Karpas-422 (cell line): ENCODE results near the gene A1BG. TPM values are rescaled to one million over a fixed set of nuclear protein-coding genes. Genes with fewer than 3 reads are reported as not detected.
A peak's percentile ranks its signal among the peaks of the same experiment; 100 is the strongest.
"Not testable (repeated sequence)": the region's sequence is repeated elsewhere in the genome, so short reads cannot be mapped to it uniquely, and the experiment has no call there.

Experiments
- DNase-seq: peaks from one replicate; pipeline ENCODE4 v3.0.0-alpha.2; 2015
- H2AFZ ChIP-seq: fragments of 200-600 bp; sonication (generic); 2 replicates; pipeline ENCODE4 v1.6.1; 2014; ENCODE audit warnings: antibody characterized with exemption, low read length, mixed read lengths
- H3K27ac ChIP-seq: fragments of 200-600 bp; sonication (generic); 2 replicates; pipeline ENCODE4 v1.5.1; 2014; ENCODE audit warnings: mild to moderate bottlenecking, low read length, moderate library complexity
- H3K27me3 ChIP-seq: fragments of 200-600 bp; sonication (generic); 2 replicates; pipeline ENCODE4 v1.6.1; 2014; ENCODE audit warnings: low read length, mixed read lengths
- H3K36me3 ChIP-seq: fragments of 200-600 bp; sonication (generic); 2 replicates; pipeline ENCODE4 v1.6.1; 2014; ENCODE audit warnings: low read length, mixed read lengths; ENCODE audit not compliant: insufficient read depth
- H3K4me1 ChIP-seq: fragments of 200-600 bp; sonication (generic); 2 replicates; pipeline ENCODE4 v1.6.1; 2014; ENCODE audit warnings: mild to moderate bottlenecking, low read length, mixed read lengths
- H3K4me2 ChIP-seq: fragments of 200-600 bp; sonication (generic); 2 replicates; pipeline ENCODE4 v1.6.1; 2014; ENCODE audit warnings: low read length, low read depth, mild to moderate bottlenecking; ENCODE audit not compliant: poor library complexity, severe bottlenecking
- H3K4me3 ChIP-seq: fragments of 200-600 bp; sonication (generic); 2 replicates; pipeline ENCODE4 v1.5.1; 2014; ENCODE audit warnings: mild to moderate bottlenecking, antibody characterized with exemption, low read length, mixed read lengths
- H3K79me2 ChIP-seq: fragments of 200-600 bp; sonication (generic); 2 replicates; pipeline ENCODE4 v1.6.1; 2014; ENCODE audit warnings: mild to moderate bottlenecking, low read length, mixed read lengths
- H3K9ac ChIP-seq: fragments of 200-600 bp; sonication (generic); 2 replicates; pipeline ENCODE4 v1.6.0; 2014; ENCODE audit warnings: low read length
- H3K9me2 ChIP-seq: fragments of 200-600 bp; sonication (generic), shearing (Covaris generic); replicated peaks from 2 replicates; pipeline ENCODE4 v1.6.0; 2014; ENCODE audit warnings: mild to moderate bottlenecking, low read length, moderate library complexity; ENCODE audit not compliant: insufficient read depth
- H3K9me3 ChIP-seq: fragments of 300-700, 200-600 bp; sonication (generic); 2 replicates; pipeline ENCODE4 v1.6.1; 2014; ENCODE audit warnings: low read length, mixed read lengths
- H4K20me1 ChIP-seq: fragments of 200-600 bp; sonication (generic); 2 replicates; pipeline ENCODE4 v1.6.1; 2014; ENCODE audit warnings: mild to moderate bottlenecking, antibody characterized with exemption, low read length, low read depth; ENCODE audit not compliant: insufficient read depth
- total RNA-seq: library from RNA; depleted of rRNA; stranded (reverse); fragments of >200 nt; shearing (Covaris generic); gene quantifications from 2 replicates; pipeline ENCODE4 v1.2.3, GENCODE V29; 2014; ENCODE audit warnings: low replicate concordance

Gene A1BG
- total RNA-seq, 1 experiment from 2014 or later = 52.9 TPM

- no peaks in the 10 kb centered on the region for H3K27me3 ChIP-seq
- peak within 1 kb of the TSS; percentile 82 for H3K27ac ChIP-seq
- no peaks in the 10 kb centered on the region for H3K9me3 ChIP-seq
- peak within 1 kb of the TSS; percentile 90 for H3K4me2 ChIP-seq
- peak within 1 kb of the TSS; percentile 5; the same call in 1 of the 2 replicates for H2AFZ ChIP-seq
- no peaks in the 10 kb centered on the region for H4K20me1 ChIP-seq
- peaks cover 47% of the 10 kb centered on the region for H3K79me2 ChIP-seq
- H3K9ac ChIP-seq = peak within 1 kb of the TSS; percentile 84
- peak within 1 kb of the TSS; percentile 79 for H3K4me3 ChIP-seq
- H3K36me3 ChIP-seq = no peaks in the 10 kb centered on the region
- DNase-seq = peak; percentile 100
- no peaks in the 10 kb centered on the region for H3K9me2 ChIP-seq
- H3K4me1 ChIP-seq = peaks cover 45% of the 10 kb centered on the region
These were observed 27.6 kb upstream of the A1BG start, which contains the start of gene ZNF837 for GRCh38 chr19:58380662-58381459. ZNF837 (minus strand) TSS chr19:58381030; CDS start chr19:58369332, 11,698 bp downstream.

DNA sequence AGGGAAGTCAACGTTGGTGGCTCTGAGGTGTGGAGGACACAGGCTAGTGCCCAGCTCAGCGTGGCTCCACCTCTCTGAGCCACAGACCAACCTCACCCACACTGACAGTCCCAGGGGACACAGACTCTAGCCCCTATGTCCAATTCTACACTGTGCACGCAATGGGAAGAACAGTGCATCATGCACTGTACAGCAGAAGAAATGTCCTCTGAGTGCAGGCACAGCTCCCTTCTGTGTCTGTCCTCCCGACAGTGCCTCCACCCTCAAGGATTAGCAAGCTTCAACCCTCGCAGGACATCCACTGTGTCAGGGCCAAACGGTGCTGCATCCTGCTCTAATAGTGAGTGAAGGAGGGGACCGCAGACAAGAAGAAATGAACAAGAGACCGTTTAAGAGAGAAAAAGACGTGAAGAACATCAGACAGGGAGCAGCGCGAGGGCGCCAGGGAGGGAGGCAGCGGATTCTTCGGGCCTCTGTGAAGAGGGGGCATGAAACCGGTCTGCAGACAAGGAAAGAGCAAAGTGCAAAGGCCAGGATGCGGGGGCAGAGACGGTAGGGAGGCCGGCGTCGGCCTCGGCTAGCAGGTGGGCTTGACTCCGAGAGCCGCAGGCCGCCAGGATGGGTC is 26.9 kb upstream of the A1BG start:
- H3K27ac ChIP-seq = peak overlapping the region; percentile 58
- peak overlapping the region; percentile 79 for H3K4me3 ChIP-seq
- H2AFZ ChIP-seq = peak overlapping the region; percentile 5; the same call in 1 of the 2 replicates
- no peaks in the 10 kb centered on the region for H3K9me3 ChIP-seq
- H3K27me3 ChIP-seq = no peaks in the 10 kb centered on the region
- H3K79me2 ChIP-seq = peaks cover 40% of the 10 kb centered on the region
- peak overlapping the region; percentile 77 for H3K9ac ChIP-seq
- no peaks in the 10 kb centered on the region for H3K9me2 ChIP-seq
- H3K36me3 ChIP-seq = no peaks in the 10 kb centered on the region
- H3K4me1 ChIP-seq = peaks cover 38% of the 10 kb centered on the region
- H4K20me1 ChIP-seq = no peaks in the 10 kb centered on the region
- DNase-seq = no peak
- peak overlapping the region; percentile 90 for H3K4me2 ChIP-seq

- H3K36me3 ChIP-seq = no peaks in the 10 kb centered on the region
- H2AFZ ChIP-seq = no peak overlapping the region; the same call in 1 of the 2 replicates
- no peak overlapping the region for H3K27ac ChIP-seq
- no peaks in the 10 kb centered on the region for H3K9me3 ChIP-seq
- H3K4me2 ChIP-seq = peak overlapping the region; percentile 90
- peaks cover 34% of the 10 kb centered on the region for H3K79me2 ChIP-seq
- peak overlapping the region; percentile 79 for H3K4me3 ChIP-seq
- H3K4me1 ChIP-seq = peaks cover 32% of the 10 kb centered on the region
- no peak for DNase-seq
- H3K27me3 ChIP-seq = no peaks in the 10 kb centered on the region
- no peaks in the 10 kb centered on the region for H4K20me1 ChIP-seq
- H3K9ac ChIP-seq = peak overlapping the region; percentile 77
- no peaks in the 10 kb centered on the region for H3K9me2 ChIP-seq
These were observed 26.0 kb upstream of the A1BG start for GRCh38 chr19:58379246-58379645.

- H2AFZ ChIP-seq, H3K9me3 ChIP-seq, H3K4me3 ChIP-seq, H3K9ac ChIP-seq, H3K9me2 ChIP-seq, H3K27me3 ChIP-seq, H3K27ac ChIP-seq, H3K4me2 ChIP-seq, H4K20me1 ChIP-seq, H3K36me3 ChIP-seq, DNase-seq: not testable (repeated sequence)
- H3K4me1 ChIP-seq = peaks cover 20% of the 10 kb centered on the region
- peaks cover 15% of the 10 kb centered on the region for H3K79me2 ChIP-seq
These were observed 23.4 kb upstream of the A1BG start for GRCh38 chr19:58376724-58377123.

DNA sequence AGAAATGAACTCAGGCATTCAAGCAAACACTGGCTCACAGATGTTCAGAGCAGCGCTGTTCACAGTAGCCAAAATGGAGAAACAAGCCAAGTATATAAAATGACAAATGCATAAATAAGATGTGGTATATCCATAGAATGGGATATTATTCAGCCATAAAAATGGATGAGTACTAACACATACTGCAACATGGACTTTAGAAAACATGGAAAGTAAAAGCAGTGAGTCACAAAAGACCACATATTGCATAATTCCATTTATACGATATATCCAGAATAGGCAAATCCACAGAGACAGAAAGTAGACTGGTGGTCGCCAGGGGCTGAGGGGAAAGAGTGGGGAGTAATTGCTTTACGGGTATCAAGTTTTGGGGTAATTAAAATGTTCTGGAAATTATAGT is 20.9 kb upstream of the A1BG start:
- no peak overlapping the region for H3K9ac ChIP-seq
- no peak for DNase-seq
- no peak overlapping the region for H2AFZ ChIP-seq
- H3K79me2 ChIP-seq = peaks cover under 1% of the 10 kb centered on the region
- H3K4me2 ChIP-seq = no peak overlapping the region
- no peaks in the 10 kb centered on the region for H3K27me3 ChIP-seq
- no peak overlapping the region for H3K27ac ChIP-seq
- H3K36me3 ChIP-seq = no peaks in the 10 kb centered on the region
- no peak overlapping the region for H3K4me3 ChIP-seq
- no peaks in the 10 kb centered on the region for H3K9me3 ChIP-seq
- H3K9me2 ChIP-seq = no peaks in the 10 kb centered on the region
- peaks cover 7% of the 10 kb centered on the region for H3K4me1 ChIP-seq
- no peaks in the 10 kb centered on the region for H4K20me1 ChIP-seq

GRCh38 chr19:58372311-58373133 is 19.2 kb upstream of the A1BG start:
- Histone ChIP-seq H3K4me1 (0 out of 2 replicates have a peak, but pooled peaks cover 2% of the 10 kb centered on the region), H3K9me2 (no peaks in the 10 kb centered on the region), H2AFZ (no peak overlapping the region), H4K20me1 (no peaks in the 10 kb centered on the region), H3K9ac (no peak overlapping the region), H3K36me3 (no peaks in the 10 kb centered on the region), H3K9me3 (no peaks in the 10 kb centered on the region), H3K27ac (no peak overlapping the region), H3K4me3 (no peak overlapping the region), H3K79me2 (no peaks in the 10 kb centered on the region), H3K4me2 (no peak overlapping the region), H3K27me3 (no peaks in the 10 kb centered on the region)
- DNase-seq = no peak

DNA sequence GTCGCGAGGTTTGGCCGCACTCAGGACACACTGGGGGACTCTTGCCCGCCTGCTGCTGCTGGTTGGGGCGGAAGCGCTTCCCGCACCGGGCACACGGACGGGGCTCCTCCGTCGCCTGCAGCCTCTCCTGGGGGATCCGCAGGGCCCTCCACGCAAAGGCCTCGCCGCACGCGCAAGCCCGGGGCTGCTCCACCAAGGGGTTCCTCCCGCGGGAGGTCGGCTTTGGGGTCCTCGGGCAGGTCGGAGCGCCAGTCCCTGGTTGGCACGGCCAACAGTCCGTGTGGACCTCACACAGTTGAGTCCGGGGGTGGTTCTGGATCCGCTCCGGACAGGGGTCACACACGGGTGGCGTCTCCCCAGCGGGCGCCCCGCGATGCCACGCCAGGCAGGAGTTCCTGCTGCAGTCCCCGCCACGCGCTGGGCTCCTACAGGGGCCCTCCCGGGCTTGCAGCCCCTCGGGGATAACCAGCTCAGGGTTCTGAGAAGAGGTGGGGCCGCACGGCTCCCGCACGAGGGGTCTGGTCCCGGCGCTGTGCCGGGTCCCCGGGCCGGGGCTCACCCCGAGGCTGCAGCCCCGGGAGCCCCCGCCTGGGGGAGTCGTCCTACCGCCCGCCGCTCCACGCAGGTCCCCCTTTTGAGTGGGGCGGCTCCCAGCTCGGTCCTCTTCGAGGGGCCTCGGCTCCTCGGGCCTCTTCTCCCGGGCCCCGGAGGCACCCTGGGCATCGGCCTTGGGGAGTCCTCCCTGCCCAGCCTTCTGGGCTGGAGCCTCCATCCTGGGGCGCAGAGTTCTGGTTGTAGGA is 15.5 kb upstream of the A1BG start:
- no peak overlapping the region for H3K4me3 ChIP-seq
- DNase-seq = no peak

More for the DNA sequence above, 15.5 kb upstream of the A1BG start:
- Histone ChIP-seq H3K79me2 (no peaks in the 10 kb centered on the region), H3K4me2 (no peak overlapping the region), H4K20me1 (no peaks in the 10 kb centered on the region), H3K4me1 (peaks cover 6% of the 10 kb centered on the region; the same call in 1 of the 2 replicates), H3K36me3 (no peaks in the 10 kb centered on the region), H3K27ac (no peak overlapping the region), H3K9me2 (no peaks in the 10 kb centered on the region), H3K27me3 (no peaks in the 10 kb centered on the region), H3K9ac (no peak overlapping the region), H2AFZ (no peak overlapping the region), H3K9me3 (no peaks in the 10 kb centered on the region)
